ENCODE data around the gene FGF9.
A peak's percentile ranks its signal among the peaks of the same experiment; 100 is the strongest.

The FGF9 gene

GRCh38 chr13:21670006-21670882 lies 629 bp upstream of the FGF9 start:
- no peak for TF ChIP-seq GATA1 (IDR thresholded peaks at IDR 0.05; ENCODE audit: low read depth, low read length)
- TF ChIP-seq POLR2A (IDR thresholded peaks at IDR 0.05; ENCODE audit: low read length), result no peak
- DNase-seq, result peak; percentile 68 to 74

GRCh38 chr13:21671620-21672286 lies 880 bp downstream of the FGF9 start:
- peak; percentile 7 to 28 for DNase-seq
- TF ChIP-seq POLR2A (IDR thresholded peaks at IDR 0.05; ENCODE audit: low read length), result no peak
- no peak for TF ChIP-seq GATA1 (IDR thresholded peaks at IDR 0.05; ENCODE audit: low read depth, low read length)

- TF ChIP-seq POLR2A (IDR thresholded peaks at IDR 0.05; ENCODE audit: low read length) (no peak), GATA1 (IDR thresholded peaks at IDR 0.05; ENCODE audit: low read depth, low read length) (no peak)
- DNase-seq, result no peak
Observed at GRCh38 chr13:21672287-21672680, 1.4 kb downstream of the FGF9 start.

GRCh38 chr13:21672796-21673538 lies 2.1 kb downstream of the FGF9 start:
- TF ChIP-seq POLR2A (IDR thresholded peaks at IDR 0.05; ENCODE audit: low read length), result no peak
- no peak for TF ChIP-seq GATA1 (IDR thresholded peaks at IDR 0.05; ENCODE audit: low read depth, low read length)
- DNase-seq, result peak; percentile 10 to 30

GRCh38 chr13:21673539-21673788 lies 2.6 kb downstream of the FGF9 start:
- no peak for TF ChIP-seq POLR2A (IDR thresholded peaks at IDR 0.05; ENCODE audit: low read length)
- no peak for TF ChIP-seq GATA1 (IDR thresholded peaks at IDR 0.05; ENCODE audit: low read depth, low read length)
- DNase-seq, result peak; percentile 44

- no peak for TF ChIP-seq GATA1 (IDR thresholded peaks at IDR 0.05; ENCODE audit: low read depth, low read length)
- no peak for TF ChIP-seq POLR2A (IDR thresholded peaks at IDR 0.05; ENCODE audit: low read length)
- peak; percentile 52 to 63 for DNase-seq
Observed at GRCh38 chr13:21673789-21674489, 3.1 kb downstream of the FGF9 start.

- peak; percentile 10 to 11 for DNase-seq
- TF ChIP-seq POLR2A (IDR thresholded peaks at IDR 0.05; ENCODE audit: low read length) (no peak), GATA1 (IDR thresholded peaks at IDR 0.05; ENCODE audit: low read depth, low read length) (no peak)
Observed at GRCh38 chr13:21674490-21675009, 3.7 kb downstream of the FGF9 start.

- TF ChIP-seq GATA1 (IDR thresholded peaks at IDR 0.05; ENCODE audit: low read depth, low read length) (no peak), POLR2A (IDR thresholded peaks at IDR 0.05; ENCODE audit: low read length) (no peak)
- DNase-seq, result peak in 1 of 2 experiments; percentile 5
Observed at GRCh38 chr13:21675095-21675991, 4.5 kb downstream of the FGF9 start.

- DNase-seq, result peak; percentile 11 to 26
Observed at GRCh38 chr13:21676611-21677021, 5.7 kb downstream of the FGF9 start.

GRCh38 chr13:21677075-21677623 lies 6.3 kb downstream of the FGF9 start:
- no peak for TF ChIP-seq GATA1 (IDR thresholded peaks at IDR 0.05; ENCODE audit: low read depth, low read length)
- TF ChIP-seq POLR2A (IDR thresholded peaks at IDR 0.05; ENCODE audit: low read length), result no peak
- DNase-seq, result no peak

More at GRCh38 chr13:21676611-21677021, 5.7 kb downstream of the FGF9 start:
- TF ChIP-seq POLR2A (IDR thresholded peaks at IDR 0.05; ENCODE audit: low read length), result no peak
- TF ChIP-seq GATA1 (IDR thresholded peaks at IDR 0.05; ENCODE audit: low read depth, low read length), result no peak

- no peak for DNase-seq
- TF ChIP-seq POLR2A (IDR thresholded peaks at IDR 0.05; ENCODE audit: low read length), result no peak
- no peak for TF ChIP-seq GATA1 (IDR thresholded peaks at IDR 0.05; ENCODE audit: low read depth, low read length)
Observed at GRCh38 chr13:21683034-21683733, 12.3 kb downstream of the FGF9 start.

GRCh38 chr13:21684576-21684975 lies 13.7 kb downstream of the FGF9 start:
- TF ChIP-seq POLR2A (IDR thresholded peaks at IDR 0.05; ENCODE audit: low read length), result no peak
- no peak for TF ChIP-seq GATA1 (IDR thresholded peaks at IDR 0.05; ENCODE audit: low read depth, low read length)
- DNase-seq, result no peak

All from erythroblast (primary cell).